ENCODE results near the gene COLQ.
"Not testable (repeated sequence)": the region's sequence is repeated elsewhere in the genome, so short reads cannot be mapped to it uniquely, and the experiment has no call there.

COLQ gene

GRCh38 chr3:15521573-15521965 lies at the start of gene COLQ:
TSS of gene COLQ (minus strand) at chr3:15521706. CDS start at chr3:15521625, 81 bp downstream.
- no peak for DNase-seq

- no peak for DNase-seq
Measured at GRCh38 chr3:15563190-15563589, 41.7 kb upstream of the COLQ start.

- DNase-seq: no peak
Measured at GRCh38 chr3:15562560-15562959, 41.1 kb upstream of the COLQ start.

- DNase-seq: no peak
Measured at GRCh38 chr3:15558581-15558980, 37.1 kb upstream of the COLQ start.

- DNase-seq: peak; percentile 49
Measured at GRCh38 chr3:15557511-15557946, 36.0 kb upstream of the COLQ start.

GRCh38 chr3:15556512-15556911 lies 35.0 kb upstream of the COLQ start:
- no peak for DNase-seq

- DNase-seq: no peak
Measured at GRCh38 chr3:15553749-15554148, 32.2 kb upstream of the COLQ start.

GRCh38 chr3:15551902-15552301 lies 30.4 kb upstream of the COLQ start:
- no peak for DNase-seq

- no peak for DNase-seq
Measured at GRCh38 chr3:15549846-15550245, 28.3 kb upstream of the COLQ start.

GRCh38 chr3:15542614-15543013 lies 21.1 kb upstream of the COLQ start:
- no peak for DNase-seq

- DNase-seq: no peak
Measured at GRCh38 chr3:15541371-15541770, 19.9 kb upstream of the COLQ start.

GRCh38 chr3:15539066-15539465 lies 17.6 kb upstream of the COLQ start:
- no peak for DNase-seq

GRCh38 chr3:15538345-15538744 lies 16.8 kb upstream of the COLQ start:
- no peak for DNase-seq

GRCh38 chr3:15536856-15537255 lies 15.3 kb upstream of the COLQ start:
- no peak for DNase-seq

GRCh38 chr3:15535732-15536131 lies 14.2 kb upstream of the COLQ start:
- DNase-seq: no peak

- DNase-seq: not testable (repeated sequence)
Measured at GRCh38 chr3:15532614-15533013, 11.1 kb upstream of the COLQ start.

- DNase-seq: no peak
Measured at GRCh38 chr3:15531346-15531745, 9.8 kb upstream of the COLQ start.

- no peak for DNase-seq
Measured at GRCh38 chr3:15528854-15529537, 7.5 kb upstream of the COLQ start.

- DNase-seq: no peak
Measured at GRCh38 chr3:15527031-15527459, 5.5 kb upstream of the COLQ start.

GRCh38 chr3:15525790-15526189 lies 4.3 kb upstream of the COLQ start:
- no peak for DNase-seq

GRCh38 chr3:15523660-15524417 lies 2.3 kb upstream of the COLQ start:
- no peak for DNase-seq

- DNase-seq: no peak
Measured at GRCh38 chr3:15522016-15522415, 510 bp upstream of the COLQ start.

GRCh38 chr3:15520804-15521572 lies 518 bp downstream of the COLQ start:
- no peak for DNase-seq

GRCh38 chr3:15520185-15520584 lies 1.3 kb downstream of the COLQ start:
- DNase-seq: no peak
